Activated T-helper 9 cell treated with anti-CD3 and anti-CD28 coated beads, Interleukin-2, amount 50 U/mL, for 16 hours (primary cell): ENCODE data around the gene FGGY.

ENCODE experiments used
- DNase-seq: peaks from one replicate; pipeline ENCODE4 v3.0.0-alpha.2; 2020; ENCODE audit warnings: low read depth

Gene FGGY

DNA sequence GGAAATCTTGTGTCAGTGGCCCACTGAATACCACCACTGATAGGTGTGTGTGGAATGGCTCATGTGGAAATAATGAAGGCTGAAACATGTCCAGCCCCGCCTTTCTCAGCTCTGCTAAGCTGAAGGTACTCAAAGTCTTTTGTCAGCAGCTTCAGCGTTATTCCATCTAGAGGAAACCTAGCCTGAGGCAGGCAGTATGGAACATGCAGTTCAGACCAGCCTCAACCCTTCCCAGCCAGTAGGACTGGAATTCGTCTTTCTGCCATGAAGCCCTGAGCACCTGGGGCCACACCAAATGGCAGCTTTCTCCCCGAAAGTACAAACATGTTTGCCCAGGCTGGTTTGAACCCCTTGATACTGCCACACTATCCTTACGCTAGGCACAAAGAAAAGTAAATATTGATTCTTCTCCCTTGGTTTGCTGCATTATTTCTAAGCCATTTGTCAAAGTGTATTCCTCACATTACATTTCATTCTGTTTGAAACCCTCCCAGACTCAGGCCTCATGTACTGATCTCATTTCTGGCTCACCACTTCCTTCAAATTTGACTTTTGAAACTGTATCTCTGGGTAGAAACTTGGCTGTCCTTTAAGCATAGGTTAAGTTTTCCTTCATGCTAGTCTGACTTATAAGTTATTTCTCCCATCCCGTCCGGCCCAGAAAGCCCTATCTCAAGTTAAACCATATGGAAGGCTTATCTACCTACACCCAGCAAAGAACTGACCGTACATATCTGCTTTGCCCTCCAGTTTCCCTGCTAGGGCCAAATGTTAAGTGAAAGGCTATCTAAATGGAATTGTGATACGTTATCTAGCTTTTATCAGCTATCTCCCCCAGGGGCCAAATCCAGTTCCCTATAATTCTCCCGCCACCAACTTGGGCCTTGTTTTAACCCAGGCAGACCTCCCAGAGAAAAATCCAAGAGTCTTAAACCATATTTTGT lies 472.2 kb downstream of the FGGY start:
- no peak for DNase-seq

DNA sequence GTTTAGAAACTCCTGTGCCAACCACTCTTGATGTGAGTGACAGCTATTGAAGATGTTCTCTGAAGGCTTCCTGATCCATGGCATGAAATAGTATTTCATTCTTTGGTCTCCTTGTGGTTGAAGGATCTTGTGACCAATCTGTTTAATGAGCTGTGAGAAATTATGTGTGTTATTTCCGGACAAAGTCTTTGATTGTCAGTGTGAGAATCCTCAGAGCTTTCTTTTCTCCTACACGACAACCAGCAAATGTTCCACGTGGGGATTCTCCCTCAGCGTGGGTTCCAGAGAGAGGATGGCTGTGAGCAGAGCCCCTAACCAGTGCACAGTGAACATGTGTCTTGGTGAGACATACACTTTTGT lies 472.8 kb downstream of the FGGY start:
- no peak for DNase-seq

DNA sequence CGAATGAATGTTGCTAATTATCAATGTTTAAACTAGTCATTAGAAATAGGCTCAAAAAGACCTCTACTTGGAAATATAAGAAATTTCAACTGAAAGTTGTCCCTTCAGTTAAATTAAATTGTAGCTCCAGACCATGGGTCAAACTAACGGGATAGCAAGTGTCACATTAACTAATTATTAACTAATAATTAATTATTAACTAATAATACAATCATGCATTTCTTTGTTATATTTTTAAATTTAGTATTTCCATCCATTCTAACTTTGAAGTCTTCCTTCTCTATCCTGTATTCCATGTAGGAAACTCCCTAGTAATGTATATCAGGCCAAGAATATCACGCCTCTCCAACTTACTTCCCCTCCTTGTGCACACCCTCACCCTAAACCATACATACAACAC lies 474.5 kb downstream of the FGGY start:
- DNase-seq: no peak

DNA sequence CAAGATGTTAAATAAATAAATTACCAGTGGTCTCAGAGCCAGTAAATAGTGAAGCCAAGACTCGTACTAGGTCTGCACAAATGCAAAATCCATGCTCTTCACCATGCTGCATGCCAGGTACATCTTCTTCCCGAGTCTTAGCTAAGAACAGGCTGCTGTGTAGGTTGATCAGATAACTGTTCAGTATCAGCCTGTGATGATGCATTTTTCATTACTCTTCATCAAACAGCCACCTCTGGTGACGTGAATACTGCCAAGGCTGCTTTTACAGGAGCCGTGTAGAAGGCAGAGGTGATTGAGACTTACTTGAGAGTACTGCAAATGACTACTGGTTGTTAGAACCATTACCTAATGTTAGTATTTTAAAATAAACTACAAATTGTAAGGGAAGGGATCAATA lies 478.6 kb downstream of the FGGY start:
- no peak for DNase-seq

DNA sequence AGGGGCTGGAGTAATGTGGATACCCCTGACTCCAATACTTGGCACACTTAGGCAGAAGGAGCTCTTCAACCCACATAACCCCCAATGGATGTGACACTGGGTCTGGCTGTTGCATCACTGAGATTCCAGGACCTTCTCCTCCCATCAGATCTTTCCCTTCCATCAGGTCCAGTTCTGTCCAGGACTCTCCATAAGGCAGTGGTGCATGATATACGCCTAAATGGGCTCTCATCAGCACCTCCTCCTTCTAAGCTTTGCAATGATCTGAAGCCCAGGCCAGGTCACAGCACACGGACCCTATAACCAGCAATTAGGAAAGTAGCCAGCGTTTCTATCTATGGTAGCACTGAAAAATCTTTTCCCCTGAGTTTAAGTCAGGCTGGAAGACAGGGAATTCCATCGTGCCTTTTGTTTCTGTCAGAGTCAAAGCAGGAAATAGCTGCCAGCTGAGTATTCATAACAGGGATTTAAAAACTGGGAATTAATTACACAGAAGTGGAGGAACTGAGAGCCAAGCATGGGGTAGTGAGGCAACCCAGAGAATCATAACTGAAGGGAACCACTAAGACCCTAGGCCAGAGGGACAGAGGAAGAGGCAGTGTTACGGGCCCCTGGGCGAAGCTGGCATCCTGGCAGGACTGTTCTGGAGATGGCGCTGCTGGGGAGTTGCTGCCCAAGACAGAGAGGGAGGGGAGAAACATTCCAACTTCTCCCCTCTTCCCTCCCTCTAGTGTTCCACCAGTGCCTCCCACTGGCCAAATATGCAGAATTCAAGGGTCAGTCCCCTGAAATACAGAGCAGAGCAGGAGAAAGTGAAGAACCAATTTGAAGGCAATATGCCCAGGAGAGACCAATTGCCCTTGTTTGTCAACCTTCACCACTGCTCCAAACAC lies 480.3 kb downstream of the FGGY start:
- no peak for DNase-seq

DNA sequence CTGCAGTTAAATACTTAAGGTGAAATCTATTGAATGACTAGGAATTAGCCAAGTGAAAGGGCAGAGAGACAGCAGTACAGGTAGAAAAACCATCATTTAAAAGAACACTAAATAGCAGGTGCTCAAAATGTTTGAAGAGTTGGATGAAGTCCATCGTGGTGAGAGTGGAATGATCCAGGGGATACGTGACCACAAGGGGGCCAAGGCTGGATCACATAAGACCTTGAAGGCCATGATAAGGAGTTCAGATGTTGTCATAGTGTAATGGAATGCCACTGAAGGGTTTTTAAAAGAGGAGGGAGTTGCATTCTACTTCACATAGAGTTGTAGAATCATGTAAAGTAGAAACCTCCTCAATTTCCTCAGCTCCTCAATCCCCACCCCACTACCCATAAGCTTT lies 483.1 kb downstream of the FGGY start:
- DNase-seq: no peak

DNA sequence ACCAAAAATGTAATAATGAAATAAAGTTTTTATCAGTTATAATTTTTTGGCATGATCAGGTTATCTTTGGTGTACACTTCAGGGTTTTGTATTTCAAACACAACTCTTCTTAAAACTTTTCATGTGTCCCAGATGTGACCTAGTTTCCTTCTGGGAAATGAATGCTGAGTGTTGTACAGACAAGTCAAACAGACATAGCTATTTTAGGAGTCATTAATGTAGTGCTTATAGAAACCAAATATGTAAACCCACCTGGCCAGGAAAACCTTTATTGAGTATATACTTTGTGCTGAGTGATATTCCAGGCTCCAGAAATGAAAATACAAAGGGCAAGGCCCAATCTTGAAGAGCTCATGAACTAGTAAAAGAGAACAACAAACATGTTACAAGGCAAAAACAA lies 491.9 kb downstream of the FGGY start:
- no peak for DNase-seq

DNA sequence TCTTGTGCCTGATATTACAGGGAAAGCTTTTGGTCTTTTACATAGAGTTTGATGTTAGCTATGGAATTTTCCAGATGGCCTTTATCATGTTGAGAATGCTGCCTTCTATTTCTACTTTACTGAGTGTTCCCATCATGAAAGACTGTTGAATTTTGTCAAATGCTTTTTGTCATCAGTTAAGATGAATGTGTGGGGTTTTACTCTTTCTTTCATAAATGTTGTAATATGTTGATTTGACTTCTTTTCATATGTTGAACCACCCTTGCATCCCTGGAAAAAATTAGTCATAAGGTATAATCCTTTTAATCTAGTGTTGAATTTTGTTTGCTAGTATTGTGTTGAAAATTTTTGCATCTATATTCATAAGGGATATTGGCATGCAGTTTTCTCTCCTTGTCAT lies 501.7 kb downstream of the FGGY start:
- no peak for DNase-seq

DNA sequence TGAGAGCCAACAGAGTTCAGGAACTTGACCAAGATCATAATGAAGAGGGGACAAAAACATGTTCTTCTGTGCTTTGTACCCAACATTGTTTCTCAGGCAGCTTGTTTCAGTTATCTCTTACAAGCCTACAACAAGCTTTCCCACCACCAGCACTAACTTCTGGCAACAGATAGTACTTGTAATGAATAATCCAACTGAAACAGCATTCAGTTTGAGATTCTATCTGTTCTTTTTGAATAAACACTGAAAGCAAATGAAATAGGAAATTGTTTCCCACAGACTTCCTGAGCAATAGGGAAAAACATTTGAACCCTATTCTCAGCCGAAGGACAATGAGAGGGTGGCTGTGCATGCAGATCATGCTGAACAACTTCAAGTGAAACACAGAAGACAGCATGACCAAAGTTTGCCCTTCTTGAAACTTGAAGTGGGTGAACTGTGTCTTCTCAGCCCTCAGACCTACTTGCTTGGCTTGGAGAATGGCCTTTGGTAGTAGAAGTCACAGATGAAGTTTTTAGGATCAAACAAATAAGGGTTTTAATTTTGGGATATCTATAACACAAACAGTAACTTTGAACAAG lies 506.7 kb downstream of the FGGY start:
- DNase-seq: no peak

DNA sequence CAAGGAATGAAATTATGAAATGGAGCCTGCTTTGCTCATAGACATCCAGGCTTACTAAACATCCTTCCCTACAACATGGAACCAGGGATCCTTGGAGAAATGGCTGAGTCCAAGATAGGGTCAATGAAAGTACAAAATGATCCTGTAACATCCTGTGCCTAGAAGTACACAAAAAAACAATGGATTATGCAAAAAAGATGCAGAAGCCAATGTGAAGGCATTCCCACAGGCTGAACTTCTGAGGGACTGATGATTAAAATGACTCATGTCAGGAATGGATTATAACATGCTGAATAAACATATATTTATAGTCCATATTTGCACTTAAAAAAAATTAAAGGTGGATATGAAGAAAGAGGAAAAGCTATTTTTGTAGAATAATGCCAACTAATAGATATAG lies 507.4 kb downstream of the FGGY start:
- DNase-seq: no peak

DNA sequence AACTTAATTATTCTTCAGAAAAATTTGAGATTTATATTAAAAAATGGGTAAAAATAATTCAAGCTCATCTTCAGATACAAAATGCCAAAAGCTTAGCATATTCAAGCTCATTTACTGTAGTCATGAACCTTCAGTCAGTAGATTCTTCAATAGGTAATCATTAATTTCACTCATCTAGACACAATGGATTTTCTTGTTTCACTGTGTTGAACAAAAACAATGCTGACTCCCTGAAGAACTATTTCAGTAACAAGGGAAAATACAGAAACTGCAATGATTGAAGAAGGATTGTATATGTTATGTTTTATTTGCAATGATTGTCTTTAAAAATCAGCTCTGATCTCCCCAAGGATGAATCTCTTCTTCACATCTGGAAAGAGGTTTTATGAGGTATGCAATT lies 508.7 kb downstream of the FGGY start:
- DNase-seq: no peak
